Activated CD8-positive, alpha-beta T cell treated with anti-CD3 and anti-CD28 coated beads, Interleukin-2, amount 10 ng/mL, durations not matched to agents 7 days and 5 days (primary cell): ENCODE measurements around the gene LEPR. TPM values are rescaled to one million over a fixed set of nuclear protein-coding genes. Genes with fewer than 3 reads are reported as not detected.
"Not testable (repeated sequence)": the region's sequence is repeated elsewhere in the genome, so short reads cannot be mapped to it uniquely, and the experiment has no call there.

ENCODE experiments used
- ATAC-seq: fragments of 150-1000 bp; cut with Tn5 transposase; one replicate; pipeline ENCODE4 v1.10.0; 2021; ENCODE audit warnings: moderate library complexity
- CTCF ChIA-PET: fragments of 350-600 bp; sonication (Branson Sonifier 250); formaldehyde crosslinking; loops from one replicate; lab custom pipeline; 2021; ENCODE audit warnings: antibody characterized with exemption; lab: Charles Lee
- POLR2A ChIA-PET: fragments of 350-600 bp; sonication (Branson Sonifier 250); formaldehyde crosslinking; loops from one replicate; lab custom pipeline; 2021; ENCODE audit warnings: antibody characterized with exemption; lab: Charles Lee
- DNase-seq: peaks from one replicate; pipeline ENCODE4 v3.0.0-alpha.2; 2020
- H3K27ac Mint-ChIP-seq: one replicate; pipeline ENCODE4 v1.8.0; 2021; ENCODE audit warnings: mild to moderate bottlenecking, mixed read lengths
- H3K27me3 Mint-ChIP-seq: one replicate; pipeline ENCODE4 v1.8.0; 2021; ENCODE audit warnings: low read depth, mixed read lengths
- H3K36me3 Mint-ChIP-seq: one replicate; pipeline ENCODE4 v1.8.0; 2021; ENCODE audit warnings: low read depth, mixed read lengths
- H3K4me1 Mint-ChIP-seq: one replicate; pipeline ENCODE4 v1.8.0; 2021; ENCODE audit warnings: low read depth, mixed read lengths
- H3K4me3 Mint-ChIP-seq: one replicate; pipeline ENCODE4 v1.8.0; 2021; ENCODE audit warnings: mild to moderate bottlenecking, mixed read lengths
- H3K9me3 Mint-ChIP-seq: one replicate; pipeline ENCODE4 v1.8.0; 2022; ENCODE audit warnings: mixed read lengths; ENCODE audit not compliant: insufficient read depth
- total RNA-seq, 2 experiments: library from RNA; stranded (reverse); gene quantifications; one replicate each; pipeline ENCODE4 v1.2.3, GENCODE V29; 2021

LEPR gene, protein sequence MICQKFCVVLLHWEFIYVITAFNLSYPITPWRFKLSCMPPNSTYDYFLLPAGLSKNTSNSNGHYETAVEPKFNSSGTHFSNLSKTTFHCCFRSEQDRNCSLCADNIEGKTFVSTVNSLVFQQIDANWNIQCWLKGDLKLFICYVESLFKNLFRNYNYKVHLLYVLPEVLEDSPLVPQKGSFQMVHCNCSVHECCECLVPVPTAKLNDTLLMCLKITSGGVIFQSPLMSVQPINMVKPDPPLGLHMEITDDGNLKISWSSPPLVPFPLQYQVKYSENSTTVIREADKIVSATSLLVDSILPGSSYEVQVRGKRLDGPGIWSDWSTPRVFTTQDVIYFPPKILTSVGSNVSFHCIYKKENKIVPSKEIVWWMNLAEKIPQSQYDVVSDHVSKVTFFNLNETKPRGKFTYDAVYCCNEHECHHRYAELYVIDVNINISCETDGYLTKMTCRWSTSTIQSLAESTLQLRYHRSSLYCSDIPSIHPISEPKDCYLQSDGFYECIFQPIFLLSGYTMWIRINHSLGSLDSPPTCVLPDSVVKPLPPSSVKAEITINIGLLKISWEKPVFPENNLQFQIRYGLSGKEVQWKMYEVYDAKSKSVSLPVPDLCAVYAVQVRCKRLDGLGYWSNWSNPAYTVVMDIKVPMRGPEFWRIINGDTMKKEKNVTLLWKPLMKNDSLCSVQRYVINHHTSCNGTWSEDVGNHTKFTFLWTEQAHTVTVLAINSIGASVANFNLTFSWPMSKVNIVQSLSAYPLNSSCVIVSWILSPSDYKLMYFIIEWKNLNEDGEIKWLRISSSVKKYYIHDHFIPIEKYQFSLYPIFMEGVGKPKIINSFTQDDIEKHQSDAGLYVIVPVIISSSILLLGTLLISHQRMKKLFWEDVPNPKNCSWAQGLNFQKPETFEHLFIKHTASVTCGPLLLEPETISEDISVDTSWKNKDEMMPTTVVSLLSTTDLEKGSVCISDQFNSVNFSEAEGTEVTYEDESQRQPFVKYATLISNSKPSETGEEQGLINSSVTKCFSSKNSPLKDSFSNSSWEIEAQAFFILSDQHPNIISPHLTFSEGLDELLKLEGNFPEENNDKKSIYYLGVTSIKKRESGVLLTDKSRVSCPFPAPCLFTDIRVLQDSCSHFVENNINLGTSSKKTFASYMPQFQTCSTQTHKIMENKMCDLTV
- total RNA-seq = 1 to 10 TPM; 1.3 TPM

DNA sequence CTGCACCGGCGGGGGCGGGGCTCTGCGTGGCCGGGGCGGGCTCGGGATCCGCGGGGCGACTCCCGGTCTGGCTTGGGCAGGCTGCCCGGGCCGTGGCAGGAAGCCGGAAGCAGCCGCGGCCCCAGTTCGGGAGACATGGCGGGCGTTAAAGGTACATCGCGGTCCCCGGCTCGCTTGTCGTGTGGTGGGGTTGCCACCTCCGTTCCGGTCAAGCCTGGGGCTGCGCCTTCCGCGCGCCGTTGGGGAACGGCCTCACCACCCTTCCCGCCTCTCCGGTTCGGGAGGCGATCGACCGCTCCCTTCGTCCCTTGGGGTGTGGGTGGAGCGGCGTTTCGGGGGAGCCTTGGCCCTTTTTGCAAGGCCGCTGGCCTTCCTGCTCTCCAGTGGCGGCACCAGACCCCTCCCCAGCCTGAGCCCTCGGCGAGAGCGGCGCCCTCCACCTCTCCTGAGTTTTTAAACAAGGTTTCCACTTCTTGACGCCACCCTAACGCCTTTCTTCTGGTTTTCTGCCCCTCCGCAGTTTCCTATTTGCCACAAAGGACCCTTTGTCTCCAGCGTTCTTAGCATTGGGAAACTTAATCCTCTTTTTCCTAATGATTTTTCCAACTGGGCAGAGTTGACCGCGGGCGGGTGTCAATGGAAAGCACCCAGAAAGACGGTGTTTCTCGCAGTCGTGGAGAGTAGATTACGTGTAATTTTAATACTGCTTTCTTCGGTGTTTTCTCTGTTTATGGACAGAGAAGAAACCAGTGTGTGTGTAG, at the start of gene LEPR, which contains the start of gene LEPROT:
Gene LEPR (plus strand): TSS at position 79 of the 761 bp plus-strand sequence. CDS start 144,898 bp downstream, outside the sequence.
Gene LEPROT (plus strand): TSS at position 79 of the 761 bp plus-strand sequence. CDS start 57 bp downstream, at position 136.
- H3K27me3 Mint-ChIP-seq = peaks cover 9% of the 10 kb centered on the region
- H3K36me3 Mint-ChIP-seq = peaks cover 20% of the 10 kb centered on the region
- H3K4me3 Mint-ChIP-seq = no peak within 1 kb of the TSS
- ChIA-PET CTCF (interaction anchor here (0.9 to 1.7 kb wide), 8 partner anchors 9 to 185 kb away, joined by 3 to 11 read pairs (median 6); no protein-coding TSS in a partner anchor), POLR2A (interaction anchor here (0.6 kb wide), 1 partner anchor 457 kb away, joined by 3 read pairs; no protein-coding TSS in a partner anchor)
- peak within 1 kb of the TSS; percentile 89 for H3K27ac Mint-ChIP-seq
- no peaks in the 10 kb centered on the region for H3K9me3 Mint-ChIP-seq
- peaks cover 26% of the 10 kb centered on the region for H3K4me1 Mint-ChIP-seq
- ATAC-seq (no peak), DNase-seq (no peak)

DNA sequence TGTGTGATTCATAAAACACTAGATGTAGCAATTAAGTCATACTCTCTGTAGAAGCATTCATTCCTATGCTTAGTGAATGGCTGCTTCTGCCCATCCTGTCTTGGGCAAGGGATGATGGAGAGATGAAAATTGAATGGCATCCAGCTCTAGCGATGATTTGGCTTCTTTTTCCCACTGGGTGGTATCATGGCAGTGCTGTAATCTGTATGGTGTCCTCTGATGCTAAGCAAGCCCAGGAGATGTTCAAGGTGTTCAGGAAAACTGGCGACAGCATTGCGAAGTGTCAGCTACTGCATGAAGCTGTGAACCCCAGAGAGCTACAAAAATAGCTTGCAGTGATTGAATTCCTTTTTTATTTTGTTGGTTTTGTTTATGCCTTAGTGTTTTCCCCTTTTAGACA, 48.9 kb upstream of the LEPR start:
- POLR2A ChIA-PET = no interaction called here

DNA sequence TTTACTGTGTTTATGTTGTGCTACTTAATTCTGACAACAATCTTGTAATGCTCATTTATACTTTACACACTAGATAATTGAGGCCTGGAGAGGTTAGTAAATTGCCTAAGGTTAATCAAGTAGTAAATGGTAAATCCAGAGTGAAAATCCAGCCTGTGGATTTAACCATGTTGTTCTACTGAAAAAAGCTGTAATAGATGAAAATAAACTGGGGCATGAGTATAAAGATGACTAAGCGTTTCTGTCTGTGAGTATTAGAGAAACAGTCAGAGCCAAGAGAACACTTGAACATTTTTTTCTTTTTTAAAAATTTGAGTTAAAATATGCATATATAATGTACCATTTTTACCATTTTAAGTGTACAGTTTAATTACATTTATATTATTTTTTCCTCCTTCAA, 47.9 kb upstream of the LEPR start:
- DNase-seq (no peak), ATAC-seq (no peak)
- CTCF ChIA-PET = no interaction called here
- Mint-ChIP-seq H3K9me3 (no peaks in the 10 kb centered on the region), H3K27me3 (peaks cover 2% of the 10 kb centered on the region), H3K4me3 (no peak overlapping the region), H3K36me3 (no peaks in the 10 kb centered on the region), H3K27ac (no peak overlapping the region), H3K4me1 (no peaks in the 10 kb centered on the region)
- POLR2A ChIA-PET = interaction anchor here (0.6 kb wide), 1 partner anchor 292 kb away, joined by 3 read pairs; no protein-coding TSS in a partner anchor

More for the DNA sequence above, 48.9 kb upstream of the LEPR start:
- Mint-ChIP-seq H3K27me3 (peaks cover 2% of the 10 kb centered on the region), H3K9me3 (no peaks in the 10 kb centered on the region), H3K36me3 (no peaks in the 10 kb centered on the region), H3K4me3 (no peak overlapping the region), H3K27ac (no peak overlapping the region), H3K4me1 (no peaks in the 10 kb centered on the region)
- ATAC-seq (no peak), DNase-seq (no peak)
- CTCF ChIA-PET = no interaction called here

DNA sequence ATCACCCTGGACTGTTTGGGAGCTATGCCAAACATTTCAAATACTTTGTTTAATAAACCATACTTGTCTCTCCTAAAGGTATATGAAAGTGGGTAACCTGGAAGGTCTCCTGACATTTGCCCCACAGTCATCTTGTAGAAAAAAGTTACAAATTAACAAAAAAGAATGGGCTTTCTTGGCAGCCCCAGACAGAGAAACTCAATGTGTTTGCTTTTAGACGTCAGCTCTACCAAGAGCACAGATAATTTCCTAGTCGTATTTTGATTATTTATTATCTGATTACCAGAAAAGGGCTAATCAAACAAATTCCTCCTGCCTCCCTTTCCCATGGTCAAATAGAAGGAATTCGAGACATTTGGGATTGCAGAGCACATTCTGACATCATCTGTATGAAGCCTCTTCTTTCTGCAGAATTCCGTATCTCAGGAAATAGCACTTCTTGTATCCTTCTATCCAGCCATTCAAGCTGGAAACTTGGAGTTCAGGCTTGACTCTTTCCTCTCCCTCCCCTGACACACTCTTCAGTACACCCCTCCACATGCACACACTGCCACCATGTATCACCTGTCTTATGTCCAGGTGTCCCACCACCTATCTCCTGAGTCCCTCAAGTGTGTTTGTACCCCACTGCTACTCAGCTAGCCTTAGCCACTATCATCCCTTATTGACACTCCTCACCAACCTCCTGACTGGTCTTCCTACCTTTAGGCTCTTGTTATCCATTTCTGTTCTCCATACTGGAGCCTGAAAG, 42.8 kb upstream of the LEPR start:
- Mint-ChIP-seq H3K36me3 (no peaks in the 10 kb centered on the region), H3K4me3 (no peak overlapping the region), H3K9me3 (no peaks in the 10 kb centered on the region), H3K4me1 (peaks cover 2% of the 10 kb centered on the region), H3K27me3 (peaks cover 9% of the 10 kb centered on the region), H3K27ac (no peak overlapping the region)
- DNase-seq = no peak
- ATAC-seq = no peak
- POLR2A ChIA-PET = no interaction called here
- CTCF ChIA-PET = no interaction called here

DNA sequence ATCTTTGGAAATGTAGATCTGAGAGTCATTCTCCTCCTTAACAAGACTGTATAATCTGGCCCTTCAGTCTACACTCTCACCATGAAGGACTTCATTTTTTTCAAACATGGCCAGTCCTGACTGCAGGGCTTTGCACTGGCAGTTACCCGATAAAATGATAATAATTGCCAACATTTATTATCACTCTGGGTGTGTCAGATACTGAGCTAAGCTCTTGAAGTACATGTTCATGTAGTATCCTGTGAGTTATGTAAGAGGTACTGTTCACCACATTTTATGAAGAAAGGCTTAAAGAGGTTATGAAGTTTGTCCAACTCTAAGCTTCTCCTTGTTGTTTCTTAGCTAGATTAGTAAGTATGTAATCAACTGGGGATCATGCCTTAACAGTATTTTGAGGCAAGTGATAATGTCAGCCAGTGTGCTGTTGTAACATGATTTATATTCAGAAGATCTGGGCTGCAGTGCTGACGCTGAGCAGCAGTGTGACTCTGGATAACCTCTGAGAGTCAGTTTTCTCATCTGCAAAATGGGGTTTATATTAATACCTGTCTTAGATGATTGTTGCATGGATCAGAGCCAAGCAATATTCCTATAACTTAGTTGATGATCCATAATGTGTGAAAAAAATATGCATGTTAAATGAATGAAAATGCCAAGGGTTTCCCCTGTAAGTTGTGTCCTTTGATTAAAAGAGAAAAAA, 42.1 kb upstream of the LEPR start:
- peaks cover 11% of the 10 kb centered on the region for H3K27me3 Mint-ChIP-seq
- ATAC-seq (no peak), DNase-seq (no peak)
- no peak overlapping the region for H3K27ac Mint-ChIP-seq
- ChIA-PET POLR2A (no interaction called here), CTCF (no interaction called here)
- H3K4me3 Mint-ChIP-seq = no peak overlapping the region
- H3K9me3 Mint-ChIP-seq = no peaks in the 10 kb centered on the region
- no peaks in the 10 kb centered on the region for H3K36me3 Mint-ChIP-seq
- H3K4me1 Mint-ChIP-seq = peaks cover 2% of the 10 kb centered on the region

DNA sequence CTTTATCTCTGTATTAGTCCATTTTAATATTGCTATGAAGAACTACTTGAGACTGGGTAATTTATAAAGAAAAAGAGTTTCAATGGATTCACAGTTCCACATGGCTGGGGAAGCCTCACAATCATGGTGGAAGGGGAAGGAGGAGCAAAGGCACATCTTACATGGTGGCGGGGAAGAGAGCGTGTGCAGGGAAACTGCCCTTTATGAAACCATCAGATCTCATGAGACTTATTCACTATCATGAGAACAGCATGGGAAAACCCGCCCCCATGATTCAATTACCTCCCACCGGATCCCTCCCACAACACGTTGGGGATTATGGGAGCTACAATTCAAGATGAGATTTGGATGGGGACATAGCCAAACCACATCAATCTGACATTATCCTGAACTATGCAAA, 36.0 kb upstream of the LEPR start:
- CTCF ChIA-PET = not testable (repeated sequence)

DNA sequence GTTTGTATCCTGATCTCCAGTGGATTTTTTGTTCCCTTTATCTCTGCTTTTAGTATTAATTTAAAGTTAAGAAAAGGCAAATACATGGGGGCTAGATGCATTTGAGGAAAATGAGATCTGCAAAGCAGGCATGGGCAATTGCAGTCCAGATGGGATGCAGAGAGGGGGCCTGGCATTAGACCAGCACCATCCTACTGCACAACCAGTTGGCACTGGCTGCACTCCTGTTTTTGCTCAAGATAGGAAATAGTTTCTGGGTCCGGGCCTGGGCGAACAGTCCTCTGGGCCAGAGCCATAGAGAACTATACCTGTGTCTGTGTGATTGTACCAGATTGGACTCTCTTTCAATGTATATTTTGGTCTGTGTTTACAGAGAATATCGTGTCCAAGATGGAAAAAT, 34.0 kb upstream of the LEPR start:
- H3K9me3 Mint-ChIP-seq = no peaks in the 10 kb centered on the region
- peaks cover 2% of the 10 kb centered on the region for H3K36me3 Mint-ChIP-seq
- H3K27me3 Mint-ChIP-seq = peaks cover 6% of the 10 kb centered on the region
- no peak overlapping the region for H3K27ac Mint-ChIP-seq
- peaks cover 9% of the 10 kb centered on the region for H3K4me1 Mint-ChIP-seq
- ATAC-seq (no peak), DNase-seq (no peak)
- ChIA-PET POLR2A (no interaction called here), CTCF (no interaction called here)
- no peak overlapping the region for H3K4me3 Mint-ChIP-seq

More for the DNA sequence above, 36.0 kb upstream of the LEPR start:
- ATAC-seq, H3K27ac Mint-ChIP-seq, DNase-seq, H3K4me1 Mint-ChIP-seq, H3K27me3 Mint-ChIP-seq, POLR2A ChIA-PET, H3K36me3 Mint-ChIP-seq, H3K4me3 Mint-ChIP-seq, H3K9me3 Mint-ChIP-seq: not testable (repeated sequence)

DNA sequence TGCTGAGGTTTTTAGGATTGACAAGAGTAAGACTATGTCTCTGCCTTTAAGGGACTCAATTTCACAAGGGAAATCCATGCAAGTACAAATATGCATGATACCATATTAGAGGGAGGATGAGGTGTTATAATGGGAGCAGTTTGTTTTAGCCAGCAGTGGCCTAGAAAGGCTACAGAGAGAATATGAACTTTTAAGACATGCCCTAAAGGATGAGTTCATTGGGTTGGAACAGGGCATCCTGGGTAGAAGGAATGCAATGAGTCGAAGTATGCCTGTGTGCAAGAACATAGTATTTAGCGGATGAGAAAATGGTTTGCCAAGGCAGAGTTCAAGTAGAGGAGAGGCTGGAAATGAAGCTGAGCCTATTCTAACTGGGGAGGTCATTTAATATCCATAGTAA, 32.6 kb upstream of the LEPR start:
- CTCF ChIA-PET = no interaction called here
- peaks cover under 1% of the 10 kb centered on the region for H3K27me3 Mint-ChIP-seq
- peaks cover 2% of the 10 kb centered on the region for H3K36me3 Mint-ChIP-seq
- peaks cover 14% of the 10 kb centered on the region for H3K4me1 Mint-ChIP-seq
- H3K9me3 Mint-ChIP-seq = no peaks in the 10 kb centered on the region
- DNase-seq = no peak
- no peak overlapping the region for H3K27ac Mint-ChIP-seq
- H3K4me3 Mint-ChIP-seq = no peak overlapping the region
- ATAC-seq = no peak
- POLR2A ChIA-PET = no interaction called here

DNA sequence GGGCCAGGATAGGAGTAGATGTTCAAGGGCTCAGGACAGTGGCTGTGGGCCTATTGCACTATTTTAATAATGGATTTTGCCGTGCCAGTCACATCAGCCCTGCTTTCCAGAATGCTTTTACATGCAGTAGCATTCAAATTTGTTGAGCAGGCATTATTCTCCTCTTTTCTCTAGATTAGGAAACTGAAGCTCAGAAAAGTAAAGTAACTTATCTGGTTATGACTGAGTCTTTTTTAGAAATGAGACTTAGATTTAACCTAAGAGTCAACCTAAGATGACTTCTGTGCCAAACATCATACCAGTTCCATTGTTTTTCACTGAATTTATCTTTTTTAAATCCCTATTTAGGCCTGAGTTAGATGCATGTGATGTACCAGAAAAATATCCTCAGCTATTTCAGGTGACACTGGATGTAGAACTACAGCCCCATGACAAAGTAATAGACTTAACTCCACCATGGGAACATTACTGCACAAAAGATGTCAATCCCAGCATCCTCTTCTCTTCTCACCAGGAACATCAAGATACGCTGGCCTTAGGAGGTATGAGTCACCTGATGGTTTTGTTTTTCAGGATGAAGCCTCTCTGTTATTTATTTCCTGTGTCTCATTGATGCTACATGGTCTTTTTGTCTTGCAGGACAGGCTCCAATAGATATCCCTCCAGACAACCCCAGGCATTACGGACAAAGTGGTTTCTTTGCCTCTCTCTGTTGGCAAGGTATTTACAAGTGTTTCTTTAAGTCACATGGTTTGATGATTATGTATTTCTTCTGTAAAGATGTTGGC, 31.4 kb upstream of the LEPR start:
- DNase-seq (no peak), ATAC-seq (no peak)
- Mint-ChIP-seq H3K4me1 (peaks cover 25% of the 10 kb centered on the region), H3K27me3 (no peaks in the 10 kb centered on the region), H3K27ac (no peak overlapping the region), H3K4me3 (no peak overlapping the region), H3K9me3 (no peaks in the 10 kb centered on the region), H3K36me3 (peaks cover 2% of the 10 kb centered on the region)
- ChIA-PET CTCF (no interaction called here), POLR2A (interaction anchor here (0.9 kb wide), 1 partner anchor 28 kb away, joined by 4 read pairs; no protein-coding TSS in a partner anchor)
